NCI-H1417 (cell line): ENCODE data around the gene PPP4R3A.
"Not testable (repeated sequence)": the region's sequence is repeated elsewhere in the genome, so short reads cannot be mapped to it uniquely, and the experiment has no call there.

ENCODE experiments used
- DNase-seq, 3 experiments: peaks; one replicate each; lab custom pipeline; 2025; lab: John Stamatoyannopoulos, UW

The PPP4R3A gene

GRCh38 chr14:91409240-91409639 is 100.9 kb downstream of the PPP4R3A start:
- DNase-seq, result not testable (repeated sequence)
